Immature natural killer cell (primary cell): ENCODE measurements around the gene RAB3IP. TPM values are rescaled to one million over a fixed set of nuclear protein-coding genes. Genes with fewer than 3 reads are reported as not detected.
A peak's percentile ranks its signal among the peaks of the same experiment; 100 is the strongest.

Experiments used
- DNase-seq, 3 donors: peaks; one replicate each; pipeline ENCODE4 v3.0.0; 2022; ENCODE audit warnings: mixed read lengths in 1 of 3
- H3K27ac Mint-ChIP-seq, 6 donors: one replicate each; pipeline ENCODE4 v1.8.0; 2020; ENCODE audit warnings: mixed read lengths in 6 of 6, mild to moderate bottlenecking in 5 of 6, inconsistent platforms in 4 of 6, moderate library complexity in 3 of 6
- H3K27me3 Mint-ChIP-seq, 3 donors: one replicate each; pipeline ENCODE4 v1.8.0; 2020 to 2021; ENCODE audit warnings: low read depth in 3 of 3, mild to moderate bottlenecking in 3 of 3, mixed read lengths in 3 of 3, moderate library complexity in 3 of 3, inconsistent platforms in 1 of 3
- H3K36me3 Mint-ChIP-seq, 3 donors: one replicate each; pipeline ENCODE4 v1.8.0; 2020; ENCODE audit warnings: mixed read lengths in 3 of 3, inconsistent platforms in 2 of 3, mild to moderate bottlenecking in 2 of 3
- H3K4me1 Mint-ChIP-seq, 2 donors: one replicate each; pipeline ENCODE4 v1.8.0; 2020; ENCODE audit warnings: inconsistent platforms in 2 of 2, mild to moderate bottlenecking in 2 of 2, mixed read lengths in 2 of 2, moderate library complexity in 1 of 2
- H3K4me3 Mint-ChIP-seq, 5 donors: one replicate each; pipeline ENCODE4 v1.8.0; 2020; ENCODE audit warnings: mild to moderate bottlenecking in 5 of 5, mixed read lengths in 5 of 5, inconsistent platforms in 3 of 5, moderate library complexity in 3 of 5
- H3K9me3 Mint-ChIP-seq, 6 donors: one replicate each; pipeline ENCODE4 v1.8.0; 2020; ENCODE audit warnings: mild to moderate bottlenecking in 6 of 6, mixed read lengths in 6 of 6, inconsistent platforms in 4 of 6, moderate library complexity in 3 of 6
- polyA plus RNA-seq, 3 donors: library from polyadenylated mRNA; unstranded; fragments of 300-500 nt; fragmentation: Illumina TruSeq; gene quantifications; one replicate each; pipeline ENCODE4 v1.2.3, GENCODE V29; 2021

Gene RAB3IP, protein sequence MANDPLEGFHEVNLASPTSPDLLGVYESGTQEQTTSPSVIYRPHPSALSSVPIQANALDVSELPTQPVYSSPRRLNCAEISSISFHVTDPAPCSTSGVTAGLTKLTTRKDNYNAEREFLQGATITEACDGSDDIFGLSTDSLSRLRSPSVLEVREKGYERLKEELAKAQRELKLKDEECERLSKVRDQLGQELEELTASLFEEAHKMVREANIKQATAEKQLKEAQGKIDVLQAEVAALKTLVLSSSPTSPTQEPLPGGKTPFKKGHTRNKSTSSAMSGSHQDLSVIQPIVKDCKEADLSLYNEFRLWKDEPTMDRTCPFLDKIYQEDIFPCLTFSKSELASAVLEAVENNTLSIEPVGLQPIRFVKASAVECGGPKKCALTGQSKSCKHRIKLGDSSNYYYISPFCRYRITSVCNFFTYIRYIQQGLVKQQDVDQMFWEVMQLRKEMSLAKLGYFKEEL
- polyA plus RNA-seq: 10 to 100 TPM in 1 of 3 donors, 1 to 10 TPM in 2; 8.8 to 10.1 (median 9.8) TPM

- H3K9me3 Mint-ChIP-seq: no peaks in the 10 kb centered on the region
- peak within 1 kb of the TSS in 5 of 6 donors; percentile 5 to 67 (median 37) for H3K27ac Mint-ChIP-seq
- peaks cover 1 to 11% (median 2%) of the 10 kb centered on the region in 3 donors for H3K27me3 Mint-ChIP-seq
- peak; percentile 78 to 80 (median 80) for DNase-seq
- H3K4me1 Mint-ChIP-seq: peaks cover 11 to 19% of the 10 kb centered on the region in 2 donors
- peak within 1 kb of the TSS; percentile 84 to 89 (median 87) for H3K4me3 Mint-ChIP-seq
- no peaks in the 10 kb centered on the region for H3K36me3 Mint-ChIP-seq
Measured at GRCh38 chr12:69738351-69739286, at the start of gene RAB3IP. Gene RAB3IP (plus strand): TSS chr12:69738860. CDS start chr12:69755409, 16,549 bp downstream.

GRCh38 chr12:69689638-69690037 lies 49.0 kb upstream of the RAB3IP start:
- no peak overlapping the region for H3K27ac Mint-ChIP-seq
- no peaks in the 10 kb centered on the region for H3K36me3 Mint-ChIP-seq
- no peaks in the 10 kb centered on the region for H3K4me1 Mint-ChIP-seq
- H3K4me3 Mint-ChIP-seq: no peak overlapping the region
- H3K9me3 Mint-ChIP-seq: no peaks in the 10 kb centered on the region
- DNase-seq: no peak
- H3K27me3 Mint-ChIP-seq: peaks cover 0 to 8% (median 0%) of the 10 kb centered on the region in 3 donors

GRCh38 chr12:69694123-69694522 lies 44.5 kb upstream of the RAB3IP start:
- no peak overlapping the region for H3K4me3 Mint-ChIP-seq
- peaks cover 0 to 2% (median 0%) of the 10 kb centered on the region in 6 donors for H3K9me3 Mint-ChIP-seq
- H3K27ac Mint-ChIP-seq: no peak overlapping the region
- no peaks in the 10 kb centered on the region for H3K4me1 Mint-ChIP-seq
- no peaks in the 10 kb centered on the region for H3K36me3 Mint-ChIP-seq
- H3K27me3 Mint-ChIP-seq: peaks cover 0 to 6% (median 4%) of the 10 kb centered on the region in 3 donors
- no peak for DNase-seq

GRCh38 chr12:69698054-69698453 lies 40.6 kb upstream of the RAB3IP start:
- DNase-seq: no peak
- Mint-ChIP-seq H3K27me3 (peaks cover 3 to 4% (median 3%) of the 10 kb centered on the region in 3 donors), H3K4me3 (no peak overlapping the region), H3K9me3 (peaks cover 0 to 2% (median 0%) of the 10 kb centered on the region in 6 donors), H3K4me1 (no peaks in the 10 kb centered on the region), H3K27ac (no peak overlapping the region), H3K36me3 (no peaks in the 10 kb centered on the region)

- Mint-ChIP-seq H3K9me3 (peaks cover 0 to 2% (median 0%) of the 10 kb centered on the region in 6 donors), H3K36me3 (no peaks in the 10 kb centered on the region), H3K4me3 (no peak within 1 kb of the TSS), H3K27ac (no peak within 1 kb of the TSS), H3K4me1 (no peaks in the 10 kb centered on the region), H3K27me3 (peaks cover 3 to 4% (median 3%) of the 10 kb centered on the region in 3 donors)
- DNase-seq: no peak
Measured at GRCh38 chr12:69698769-69699540, 39.7 kb upstream of the RAB3IP start, which contains the start of gene BEST3. Gene BEST3 (minus strand): TSS chr12:69699303. CDS start chr12:69697798, 1,505 bp downstream.

DNA sequence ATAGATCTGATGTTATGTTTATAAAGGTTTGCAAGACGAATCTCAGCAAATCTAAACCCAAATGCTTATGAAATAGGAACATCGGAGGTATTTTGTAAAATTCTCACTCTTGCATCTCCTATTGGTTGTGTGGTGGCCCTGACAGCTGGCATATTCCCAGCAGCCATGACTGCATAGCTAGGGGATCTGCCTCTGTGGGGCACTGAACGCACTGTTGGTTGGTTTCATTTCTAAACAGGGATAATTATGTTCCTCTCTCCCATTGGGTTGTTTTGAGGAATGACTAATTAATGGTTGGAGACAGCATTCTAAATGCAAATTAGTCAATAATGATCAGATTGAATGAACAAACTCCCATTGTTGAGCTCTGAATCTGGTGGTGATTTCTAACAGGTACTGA lies 36.8 kb upstream of the RAB3IP start:
- H3K27ac Mint-ChIP-seq: no peak overlapping the region
- peaks cover 0 to 1% (median 0%) of the 10 kb centered on the region in 6 donors for H3K9me3 Mint-ChIP-seq
- DNase-seq: no peak
- peaks cover 0 to 7% (median 6%) of the 10 kb centered on the region in 3 donors for H3K27me3 Mint-ChIP-seq
- H3K36me3 Mint-ChIP-seq: no peaks in the 10 kb centered on the region
- H3K4me1 Mint-ChIP-seq: no peaks in the 10 kb centered on the region
- no peak overlapping the region for H3K4me3 Mint-ChIP-seq

- Mint-ChIP-seq H3K4me3 (no peak overlapping the region), H3K36me3 (no peaks in the 10 kb centered on the region), H3K27me3 (peaks cover 3 to 7% (median 6%) of the 10 kb centered on the region in 3 donors), H3K27ac (no peak overlapping the region), H3K4me1 (no peaks in the 10 kb centered on the region), H3K9me3 (peaks cover 0 to 1% (median 0%) of the 10 kb centered on the region in 6 donors)
- no peak for DNase-seq
Measured at GRCh38 chr12:69703146-69703642, 35.5 kb upstream of the RAB3IP start.

GRCh38 chr12:69704357-69704756 lies 34.3 kb upstream of the RAB3IP start:
- DNase-seq: no peak
- H3K9me3 Mint-ChIP-seq: peaks cover 0 to 1% (median 0%) of the 10 kb centered on the region in 6 donors

DNA sequence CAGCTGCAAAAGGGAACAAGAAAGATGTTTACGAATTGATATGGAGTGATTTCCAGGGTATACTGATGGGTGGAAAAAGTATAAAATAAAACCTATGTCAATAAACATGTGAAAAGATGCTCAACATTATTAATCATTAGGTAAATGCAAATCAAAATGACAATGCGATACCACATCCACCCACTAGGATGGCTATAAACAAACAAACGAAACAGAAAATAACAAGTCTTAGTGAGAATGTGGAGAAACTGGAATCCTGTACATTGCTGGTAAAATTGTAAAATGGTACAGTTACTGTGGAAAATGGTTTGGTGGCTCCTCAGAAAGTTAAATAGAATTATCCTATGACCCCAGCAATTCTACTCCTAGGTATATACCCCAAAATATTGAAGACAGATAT lies 30.0 kb upstream of the RAB3IP start:
- H3K9me3 Mint-ChIP-seq: peaks cover 0 to 1% (median 0%) of the 10 kb centered on the region in 6 donors
- H3K36me3 Mint-ChIP-seq: no peaks in the 10 kb centered on the region
- H3K27ac Mint-ChIP-seq: no peak overlapping the region
- peaks cover 3 to 6% (median 4%) of the 10 kb centered on the region in 3 donors for H3K27me3 Mint-ChIP-seq
- DNase-seq: no peak
- H3K4me3 Mint-ChIP-seq: no peak overlapping the region
- no peaks in the 10 kb centered on the region for H3K4me1 Mint-ChIP-seq

More at GRCh38 chr12:69704357-69704756, 34.3 kb upstream of the RAB3IP start:
- no peak overlapping the region for H3K27ac Mint-ChIP-seq
- H3K4me3 Mint-ChIP-seq: no peak overlapping the region
- no peaks in the 10 kb centered on the region for H3K36me3 Mint-ChIP-seq
- H3K27me3 Mint-ChIP-seq: peaks cover 3 to 7% (median 6%) of the 10 kb centered on the region in 3 donors
- H3K4me1 Mint-ChIP-seq: no peaks in the 10 kb centered on the region

DNA sequence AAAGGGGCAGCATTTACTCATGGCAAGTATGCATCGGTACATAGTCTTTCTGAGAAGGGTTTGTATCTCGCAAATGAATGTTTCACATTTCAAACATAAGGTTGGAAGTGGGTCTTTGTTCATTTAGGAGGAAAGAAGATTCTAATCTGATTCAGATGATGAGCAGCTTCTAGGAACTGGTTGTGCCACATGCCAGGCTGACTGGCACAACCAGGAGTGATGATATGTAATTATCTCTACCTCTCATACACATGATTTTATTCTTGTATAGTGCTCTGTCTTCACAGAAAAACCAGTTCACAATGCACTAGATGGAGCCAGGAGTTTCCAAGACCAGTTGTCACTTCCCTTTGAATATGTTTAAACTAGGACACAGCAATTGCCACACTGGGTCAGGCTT lies 25.8 kb upstream of the RAB3IP start:
- Mint-ChIP-seq H3K27me3 (peaks cover 0 to 11% (median 3%) of the 10 kb centered on the region in 3 donors), H3K4me1 (no peaks in the 10 kb centered on the region), H3K9me3 (no peaks in the 10 kb centered on the region), H3K27ac (no peak overlapping the region), H3K36me3 (no peaks in the 10 kb centered on the region), H3K4me3 (no peak overlapping the region)
- DNase-seq: no peak

- Mint-ChIP-seq H3K27ac (no peak overlapping the region), H3K9me3 (no peaks in the 10 kb centered on the region), H3K4me3 (no peak overlapping the region), H3K36me3 (no peaks in the 10 kb centered on the region), H3K4me1 (no peaks in the 10 kb centered on the region), H3K27me3 (peaks cover 0 to 10% (median 3%) of the 10 kb centered on the region in 3 donors)
- DNase-seq: no peak
Measured at GRCh38 chr12:69714542-69714941, 24.1 kb upstream of the RAB3IP start.

DNA sequence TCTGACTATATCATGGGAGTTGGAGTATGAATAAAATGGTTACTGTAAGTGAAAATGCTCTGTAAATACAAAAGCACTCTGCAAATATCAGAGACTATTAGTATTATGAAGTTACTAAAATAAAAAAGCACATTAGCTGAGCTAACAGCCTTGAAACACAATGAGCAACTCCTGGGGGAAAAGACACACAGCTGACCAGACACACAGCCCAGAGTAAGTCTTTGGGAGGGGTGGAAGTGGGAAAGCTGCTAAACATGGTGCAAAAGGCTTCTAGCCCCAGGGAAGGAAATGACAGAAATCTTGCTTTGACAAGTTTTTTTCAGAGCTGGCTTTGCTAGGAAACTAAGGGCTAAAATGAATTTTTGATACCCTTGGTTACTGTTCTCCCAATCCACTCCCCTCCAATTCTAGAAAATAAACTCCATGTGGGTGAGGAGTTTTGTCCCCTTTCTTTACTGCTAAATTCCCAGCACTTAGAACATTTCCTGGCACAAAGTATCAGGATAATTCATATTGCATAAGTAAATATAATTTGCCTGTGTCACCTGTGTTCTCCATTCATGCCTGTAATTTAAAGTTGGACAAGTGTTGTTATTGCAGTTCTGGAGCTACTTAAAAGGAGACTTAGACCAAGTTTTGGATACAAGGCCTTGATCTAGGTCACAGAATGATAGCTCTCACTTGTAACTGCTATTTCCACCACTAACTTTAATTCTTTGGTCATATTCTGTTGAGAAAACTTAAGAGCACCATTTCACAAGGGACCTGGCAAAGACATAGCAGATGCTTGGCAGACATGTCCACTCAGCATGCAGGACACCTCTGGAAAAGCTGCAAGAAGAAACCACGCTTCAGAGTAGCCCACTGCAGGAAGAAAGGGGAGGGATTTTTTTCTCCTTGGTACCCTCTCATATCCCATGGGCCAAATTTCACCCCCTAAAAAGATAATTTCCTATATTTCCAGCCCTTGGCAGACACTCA lies 19.0 kb upstream of the RAB3IP start:
- Mint-ChIP-seq H3K36me3 (no peaks in the 10 kb centered on the region), H3K27ac (no peak overlapping the region), H3K4me3 (no peak overlapping the region), H3K9me3 (no peaks in the 10 kb centered on the region), H3K27me3 (peaks cover 4 to 17% (median 7%) of the 10 kb centered on the region in 3 donors), H3K4me1 (no peaks in the 10 kb centered on the region)
- no peak for DNase-seq
